SK-N-SH (cell line): ENCODE measurements around the gene ZNF891. TPM values are rescaled to one million over a fixed set of nuclear protein-coding genes. Genes with fewer than 3 reads are reported as not detected.

Experiments used
- CTCF ChIA-PET: fragments of 300-600, 350-600 bp; formaldehyde crosslinking; extraction: SDS; loops from one replicate; lab custom pipeline; 2021; lab: Yijun Ruan, JAX
- POLR2A ChIA-PET: fragments of 350-600 bp; sonication (Branson Sonifier 250); formaldehyde crosslinking; extraction: SDS; loops from one replicate; lab custom pipeline; 2020; ENCODE audit warnings: antibody characterized with exemption, inconsistent platforms; lab: Yijun Ruan, JAX
- DNase-seq: peaks from one replicate; pipeline ENCODE4 v3.0.0; 2012
- H2AFZ ChIP-seq: fragments of 200-600 bp; sonication (generic); 2 replicates; pipeline ENCODE4 v1.8.1; 2016; ENCODE audit warnings: antibody characterized with exemption, mild to moderate bottlenecking, low read depth
- H3F3A ChIP-seq: fragments of 200-600 bp; sonication (generic); replicated peaks from 2 replicates; pipeline ENCODE3; 2016; ENCODE audit warnings: antibody characterized with exemption, mild to moderate bottlenecking; ENCODE audit not compliant: insufficient read depth
- H3K27ac ChIP-seq, 2 experiments: fragments of 200-500 bp in 1 of 2; fragments of 200-600 bp in 1 of 2; sonication (Bioruptor generic) in 1 of 2; sonication (generic), shearing (Covaris generic) in 1 of 2; 2 replicates each; pipeline versions ENCODE4 v1.5.1 to v1.6.1; 2014 to 2016; ENCODE audit warnings: low read depth in 2 of 2, inconsistent platforms in 1 of 2, low read length in 1 of 2, mild to moderate bottlenecking in 1 of 2, mixed read lengths in 1 of 2
- H3K27me3 ChIP-seq: fragments of 200-600 bp; sonication (generic), shearing (Covaris generic); 2 replicates; pipeline ENCODE4 v1.6.1; 2016; ENCODE audit warnings: mixed run types; ENCODE audit not compliant: insufficient read depth
- H3K36me3 ChIP-seq, 2 experiments: fragments of 200-500 bp in 1 of 2; fragments of 200-600 bp in 1 of 2; sonication (Bioruptor generic) in 1 of 2; sonication (generic) in 1 of 2; replicated peaks in 1 of 2; 2 replicates each; pipeline versions ENCODE3 to v1.5.1; 2014 to 2016; ENCODE audit warnings: low read length in 1 of 2, mild to moderate bottlenecking in 1 of 2; ENCODE audit not compliant: insufficient read depth in 2 of 2, control insufficient read depth in 1 of 2
- H3K4me1 ChIP-seq, 2 experiments: fragments of 200-500 bp in 1 of 2; fragments of 200-600 bp in 1 of 2; sonication (Bioruptor generic) in 1 of 2; sonication (generic), shearing (Covaris generic) in 1 of 2; 2 replicates each; pipeline versions ENCODE4 v1.5.1 to v1.6.1; 2014 to 2016; ENCODE audit warnings: low read depth in 1 of 2, low read length in 1 of 2, mixed run types in 1 of 2; ENCODE audit not compliant: insufficient read depth in 2 of 2, control insufficient read depth in 1 of 2
- H3K4me2 ChIP-seq: fragments of 200-600 bp; sonication (generic), shearing (Covaris generic); 2 replicates; pipeline ENCODE4 v1.6.1; 2017; ENCODE audit warnings: mixed run types
- H3K4me3 ChIP-seq, 2 experiments: fragments of 200-500 bp in 1 of 2; fragments of 200-600 bp in 1 of 2; sonication (Bioruptor generic) in 1 of 2; sonication (generic), shearing (Covaris generic) in 1 of 2; 2 replicates each; pipeline versions ENCODE4 v1.5.1 to v1.8.1; 2014 to 2016; ENCODE audit warnings: low read depth in 2 of 2, inconsistent platforms in 1 of 2, low read length in 1 of 2, mild to moderate bottlenecking in 1 of 2, mixed read lengths in 1 of 2, moderate library complexity in 1 of 2
- H3K79me2 ChIP-seq: fragments of 200-600 bp; sonication (generic); 2 replicates; pipeline ENCODE4 v1.8.1; 2017; ENCODE audit warnings: mild to moderate bottlenecking; ENCODE audit not compliant: insufficient read depth
- H3K9ac ChIP-seq: fragments of 200-600 bp; sonication (generic); 2 replicates; pipeline ENCODE4 v1.6.1; 2017; ENCODE audit warnings: mixed run types
- H3K9me2 ChIP-seq: fragments of 200-600 bp; sonication (generic); 2 replicates; pipeline ENCODE4 v1.6.1; 2017; ENCODE audit warnings: mixed run types
- H3K9me3 ChIP-seq: fragments of 200-600 bp; sonication (generic); 2 replicates; pipeline ENCODE4 v1.6.1; 2017; ENCODE audit warnings: mixed run types, mild to moderate bottlenecking, moderate library complexity
- H4K20me1 ChIP-seq: fragments of 200-600 bp; sonication (generic); 2 replicates; pipeline ENCODE4 v1.6.1; 2017; ENCODE audit warnings: mild to moderate bottlenecking, mixed run types; ENCODE audit not compliant: insufficient read depth
- ELF1 ChIP-seq: IDR thresholded peaks from 2 replicates; pipeline ENCODE4 v1.4.0; 2012
- EP300 ChIP-seq, 2 experiments: IDR thresholded peaks; 2 replicates each; pipeline versions ENCODE4 v1.4.0 to v1.6.1; 2012; ENCODE audit warnings: borderline replicate concordance in 1 of 2, low read depth in 1 of 2, low read length in 1 of 2
- EZH2phosphoT487 ChIP-seq: fragments of 200-600 bp; sonication (generic); IDR thresholded peaks from 2 replicates; pipeline ENCODE4 v1.6.1; 2017; ENCODE audit warnings: low read depth, mixed run types, mild to moderate bottlenecking, antibody characterized with exemption, moderate library complexity, borderline replicate concordance
- FOXM1 ChIP-seq: IDR thresholded peaks from 2 replicates; pipeline ENCODE4 v1.4.0; 2012; ENCODE audit warnings: low read depth, mild to moderate bottlenecking
- GABPA ChIP-seq: IDR thresholded peaks from 2 replicates; pipeline ENCODE4 v1.4.0; 2012; ENCODE audit warnings: low read depth, mild to moderate bottlenecking
- GATA2 ChIP-seq: sonication (generic); formaldehyde crosslinking; IDR thresholded peaks from 2 replicates; pipeline ENCODE4 v1.5.0; 2020; ENCODE audit warnings: mild to moderate bottlenecking, missing genetic modification reagents
- JUND ChIP-seq: IDR thresholded peaks from 2 replicates; pipeline ENCODE4 v1.4.0; 2012
- MEF2A ChIP-seq: IDR thresholded peaks from 2 replicates; pipeline ENCODE4 v1.4.0; 2012; ENCODE audit warnings: low read depth, borderline replicate concordance
- NRF1 ChIP-seq: IDR thresholded peaks from 2 replicates; pipeline ENCODE4 v1.6.1; 2012; ENCODE audit warnings: low read depth, mild to moderate bottlenecking, low read length
- RCOR1 ChIP-seq: fragments of 150-350 bp; IDR thresholded peaks from 2 replicates; pipeline ENCODE4 v1.6.1; 2017; ENCODE audit warnings: antibody characterized with exemption, low read length
- SIN3A ChIP-seq: IDR thresholded peaks from 2 replicates; pipeline ENCODE4 v1.6.1; 2012; ENCODE audit warnings: low read depth, mild to moderate bottlenecking, low read length, moderate library complexity, borderline replicate concordance
- USF1 ChIP-seq: IDR thresholded peaks from 2 replicates; pipeline ENCODE4 v1.4.0; 2012; ENCODE audit warnings: low read depth, borderline replicate concordance
- USF2 ChIP-seq: fragments of 150-350 bp; IDR thresholded peaks from 2 replicates; pipeline ENCODE4 v1.6.1; 2017; ENCODE audit warnings: antibody characterized with exemption, low read length, low read depth, borderline replicate concordance
- YY1 ChIP-seq: IDR thresholded peaks from 2 replicates; pipeline ENCODE4 v1.4.0; 2012; ENCODE audit warnings: low read depth, mild to moderate bottlenecking
- WGBS: methylation state at CpG from one replicate; pipeline ENCODE4 v1.1.6; 2017; ENCODE audit warnings: low lambda C conversion rate; 5-methylcytosine and 5-hydroxymethylcytosine counted together
- polyA plus RNA-seq, 3 experiments: library from polyadenylated mRNA; depleted of rRNA; stranded (reverse); fragments of >200 nt; gene quantifications; 2 replicates each; pipeline ENCODE4 v1.2.3, GENCODE V29; 2012

The ZNF891 gene
- polyA plus RNA-seq, 1 of the 3 experiments (the other 2 are of a cell fraction): 0.33 TPM

- Histone ChIP-seq H3K27me3 (no peaks in the 10 kb centered on the region), H3K4me3 (no peak overlapping the region), H3F3A (no peaks in the 10 kb centered on the region), H3K4me2 (no peak overlapping the region)
- POLR2A ChIA-PET: no interaction called here
- TF ChIP-seq NRF1: no peak
- TF ChIP-seq EP300 (IDR thresholded peaks at IDR 0.05; ENCODE audit: borderline replicate concordance in 1 of 2, low read depth in 1 of 2, low read length in 1 of 2): no peak
- no peak for TF ChIP-seq YY1
- no peak for TF ChIP-seq RCOR1
- no peak for TF ChIP-seq SIN3A
- no peak for TF ChIP-seq ELF1
- no peak for TF ChIP-seq MEF2A
- no peak for TF ChIP-seq USF1
- no peak for TF ChIP-seq GATA2 (CRISPR knock-in tag)
- TF ChIP-seq GABPA: no peak
- TF ChIP-seq JUND: no peak
- TF ChIP-seq EZH2phosphoT487: no peak
- TF ChIP-seq, all 33 proteins: peak for 0
- WGBS: 11% methylated on average over 1 of the region's 1 CpG
- H3K36me3 ChIP-seq: no peaks in the 10 kb centered on the region
- H3K9ac ChIP-seq: no peak overlapping the region
- no peaks in the 10 kb centered on the region for H3K9me2 ChIP-seq
- H3K4me1 ChIP-seq: no peaks in the 10 kb centered on the region
- H3K27ac ChIP-seq: no peak overlapping the region
- no peak for DNase-seq
- peaks cover 11% of the 10 kb centered on the region for H3K9me3 ChIP-seq
- H4K20me1 ChIP-seq: no peaks in the 10 kb centered on the region
- CTCF ChIA-PET: no interaction called here
- no peak overlapping the region for H2AFZ ChIP-seq
- no peaks in the 10 kb centered on the region for H3K79me2 ChIP-seq
These were observed 44.8 kb upstream of the ZNF891 start for GRCh38 chr12:133174901-133175300.

- no peak overlapping the region for H3K9ac ChIP-seq
These were observed 42.4 kb upstream of the ZNF891 start for GRCh38 chr12:133172491-133172890.

More at GRCh38 chr12:133172491-133172890, 42.4 kb upstream of the ZNF891 start:
- DNase-seq: no peak
- Histone ChIP-seq H3K9me2 (no peaks in the 10 kb centered on the region), H4K20me1 (no peaks in the 10 kb centered on the region), H3K79me2 (no peaks in the 10 kb centered on the region), H3F3A (no peaks in the 10 kb centered on the region), H3K4me2 (no peak overlapping the region), H2AFZ (no peak overlapping the region), H3K27ac (no peak overlapping the region), H3K4me3 (no peak overlapping the region), H3K36me3 (no peaks in the 10 kb centered on the region), H3K4me1 (no peaks in the 10 kb centered on the region), H3K27me3 (no peaks in the 10 kb centered on the region), H3K9me3 (peaks cover 10% of the 10 kb centered on the region)
- ChIA-PET POLR2A (no interaction called here), CTCF (interaction anchor here (1.2 kb wide), 1 partner anchor 9 kb away, joined by 3 read pairs; the partner anchor contains the start of gene ZNF268)
- 8% methylated on average over 1 of the region's 1 CpG for WGBS
- TF ChIP-seq GATA2 (CRISPR knock-in tag) (no peak), USF2 (no peak), FOXM1 (no peak)
- TF ChIP-seq, all 33 proteins: peak for 0
